Esophagus muscularis mucosa (tissue), 4 donors: ENCODE results near the gene NLRC3. TPM values are rescaled to one million over a fixed set of nuclear protein-coding genes. Genes with fewer than 3 reads are reported as not detected.

Experiments used
- DNase-seq: peaks from one replicate; pipeline ENCODE4 v3.0.0-alpha.2; 2017; ENCODE audit errors: extremely low spot score
- H3K27ac ChIP-seq, 4 donors: fragments of 200-600 bp; sonication (generic); replicated peaks in 1 of 4; 1 replicate in 3 of 4; 2 replicates in 1 of 4; pipeline ENCODE4 v1.5.1; 2016 to 2019; ENCODE audit warnings: mild to moderate bottlenecking in 1 of 4
- H3K27me3 ChIP-seq, 4 donors: fragments of 200-600 bp; sonication (generic); one replicate each; pipeline versions ENCODE4 v1.5.1 to v1.6.0; 2016 to 2019
- H3K36me3 ChIP-seq, 4 donors: fragments of 200-600 bp; sonication (generic); one replicate each; pipeline ENCODE4 v1.5.1; 2016 to 2019
- H3K4me1 ChIP-seq, 4 donors: fragments of 200-600 bp; sonication (generic); one replicate each; pipeline ENCODE4 v1.5.1; 2016 to 2019
- H3K4me3 ChIP-seq, 4 donors: fragments of 200-600 bp; sonication (generic); 1 replicate in 2 of 4; 2 replicates in 2 of 4; pipeline ENCODE4 v1.5.1; 2016 to 2019; ENCODE audit warnings: mild to moderate bottlenecking in 4 of 4, moderate library complexity in 1 of 4
- H3K9me3 ChIP-seq, 4 donors: fragments of 200-600 bp; sonication (generic); 1 replicate in 3 of 4; 2 replicates in 1 of 4; pipeline ENCODE4 v1.5.1; 2016 to 2019
- EP300 ChIP-seq: sonication (generic); formaldehyde crosslinking; IDR thresholded peaks from one replicate; pipeline ENCODE4 v1.6.1; 2017; ENCODE audit warnings: antibody characterized with exemption
- POLR2A ChIP-seq: fragments of 450-650 bp; IDR thresholded peaks from one replicate; pipeline ENCODE4 v1.6.1; 2017; ENCODE audit warnings: antibody characterized with exemption, moderate library complexity, mild to moderate bottlenecking, low read depth
- POLR2AphosphoS5 ChIP-seq, 2 donors: sonication (generic); formaldehyde crosslinking; IDR thresholded peaks; one replicate each; pipeline ENCODE4 v1.6.1; 2017; ENCODE audit warnings: antibody characterized with exemption in 2 of 2
- whole genome bisulfite sequencing: methylation state at CpG from one replicate; pipeline ENCODE4 v1.1.5; 2018; 5-methylcytosine and 5-hydroxymethylcytosine counted together
- intact Hi-C: fragments of 100-400 bp; cut with DNase I; formaldehyde crosslinking; loops from one replicate; pipeline ENCODE4 v1.15.1; 2023
- total RNA-seq, 4 donors: library from RNA; depleted of rRNA; stranded (reverse); fragments of >200 nt; gene quantifications; one replicate each; pipeline versions ENCODE4 v1.1.0 to v1.2.1, GENCODE V29; 2016
- TF ChIP-seq, protein P1 (sequence below), 3 experiments: fragments of 200-600 bp in 2 of 3; fragments of 450-650 bp in 1 of 3; sonication (generic) in 2 of 3; IDR thresholded peaks; one replicate each; pipeline ENCODE4 v1.5.1; 2017 to 2019; ENCODE audit warnings: antibody characterized with exemption in 3 of 3, mild to moderate bottlenecking in 2 of 3, moderate library complexity in 1 of 3

NLRC3 gene
- total RNA-seq, 4 donors from 2014 or later, result 0.57 to 2.5 (median 0.95) TPM

DNA sequence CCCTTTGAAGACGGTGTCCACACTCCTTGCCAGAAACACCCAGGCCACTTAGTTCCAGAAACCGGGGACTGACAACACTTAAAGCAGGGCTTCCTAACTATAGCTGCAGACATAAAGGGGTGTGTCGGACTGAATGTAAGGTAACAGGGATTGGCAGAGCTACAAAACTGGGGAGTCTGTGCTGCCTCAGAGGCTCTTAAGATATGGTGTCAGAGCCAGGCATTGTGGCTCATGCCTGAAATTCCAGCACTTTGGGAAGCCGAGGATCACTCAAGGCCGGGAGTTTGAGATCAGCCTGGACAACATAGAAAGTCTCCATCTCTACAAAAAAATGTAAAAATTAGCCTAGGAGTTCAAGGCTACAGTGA is 14.2 kb upstream of the NLRC3 start:
- TF ChIP-seq, protein P1, sequence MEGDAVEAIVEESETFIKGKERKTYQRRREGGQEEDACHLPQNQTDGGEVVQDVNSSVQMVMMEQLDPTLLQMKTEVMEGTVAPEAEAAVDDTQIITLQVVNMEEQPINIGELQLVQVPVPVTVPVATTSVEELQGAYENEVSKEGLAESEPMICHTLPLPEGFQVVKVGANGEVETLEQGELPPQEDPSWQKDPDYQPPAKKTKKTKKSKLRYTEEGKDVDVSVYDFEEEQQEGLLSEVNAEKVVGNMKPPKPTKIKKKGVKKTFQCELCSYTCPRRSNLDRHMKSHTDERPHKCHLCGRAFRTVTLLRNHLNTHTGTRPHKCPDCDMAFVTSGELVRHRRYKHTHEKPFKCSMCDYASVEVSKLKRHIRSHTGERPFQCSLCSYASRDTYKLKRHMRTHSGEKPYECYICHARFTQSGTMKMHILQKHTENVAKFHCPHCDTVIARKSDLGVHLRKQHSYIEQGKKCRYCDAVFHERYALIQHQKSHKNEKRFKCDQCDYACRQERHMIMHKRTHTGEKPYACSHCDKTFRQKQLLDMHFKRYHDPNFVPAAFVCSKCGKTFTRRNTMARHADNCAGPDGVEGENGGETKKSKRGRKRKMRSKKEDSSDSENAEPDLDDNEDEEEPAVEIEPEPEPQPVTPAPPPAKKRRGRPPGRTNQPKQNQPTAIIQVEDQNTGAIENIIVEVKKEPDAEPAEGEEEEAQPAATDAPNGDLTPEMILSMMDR (IDR thresholded peaks at IDR 0.05), result no peak
- TF ChIP-seq POLR2A (no peak), EP300 (no peak), POLR2AphosphoS5 (IDR thresholded peaks at IDR 0.05) (no peak)
- Histone ChIP-seq H3K27me3 (no peaks in the 10 kb centered on the region), H3K36me3 (peaks cover 3 to 76% (median 34%) of the 10 kb centered on the region in 4 donors), H3K27ac (no peak overlapping the region), H3K4me3 (no peak overlapping the region), H3K9me3 (no peaks in the 10 kb centered on the region), H3K4me1 (no peaks in the 10 kb centered on the region)
- 73% methylated on average over 5 of the region's 5 CpGs for WGBS
- intact Hi-C loops, result no loop called here
- DNase-seq, result no peak

DNA sequence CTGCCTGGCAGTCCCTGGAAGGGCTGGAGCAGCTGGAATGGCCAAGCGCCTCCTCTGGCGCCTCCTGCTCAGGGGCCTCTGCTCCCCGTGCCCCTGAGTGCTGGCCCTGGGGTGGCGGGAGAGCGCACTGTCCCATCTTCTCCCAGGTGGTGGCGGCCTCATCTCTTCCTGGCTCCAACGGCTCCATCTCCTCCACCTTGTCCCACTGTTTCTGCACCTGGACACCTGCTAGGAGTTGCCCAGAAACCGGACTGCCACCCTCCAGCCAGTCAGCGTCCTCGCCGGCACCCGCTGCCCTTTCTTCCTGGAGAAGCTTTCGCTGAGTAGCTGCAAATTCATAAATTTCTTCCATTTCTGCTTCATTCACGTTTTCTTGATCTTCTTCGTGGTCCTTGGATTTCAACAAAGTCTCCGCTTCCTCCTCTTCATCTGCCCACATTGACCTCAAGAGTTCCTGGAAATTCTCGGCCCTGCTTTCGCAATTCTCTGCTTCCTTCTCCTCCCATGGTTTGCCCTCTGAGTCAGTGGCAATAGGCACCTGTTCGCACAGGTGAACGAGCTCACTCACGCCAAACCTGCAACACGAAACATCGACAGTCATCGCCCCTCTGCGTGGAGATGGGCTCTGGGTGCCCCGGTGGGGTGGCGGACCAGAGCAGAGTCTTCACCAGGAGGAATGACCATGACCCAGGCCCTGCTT is 13.7 kb upstream of the NLRC3 start:
- 95% methylated on average over 26 of the region's 27 CpGs for WGBS
- no peak for DNase-seq
- Histone ChIP-seq H3K9me3 (no peaks in the 10 kb centered on the region), H3K27ac (no peak overlapping the region), H3K4me1 (no peaks in the 10 kb centered on the region), H3K4me3 (no peak overlapping the region), H3K36me3 (peaks cover 2 to 74% (median 34%) of the 10 kb centered on the region in 4 donors), H3K27me3 (no peaks in the 10 kb centered on the region)
- no peak for TF ChIP-seq EP300
- no peak for TF ChIP-seq POLR2A
- TF ChIP-seq, protein P1 (IDR thresholded peaks at IDR 0.05), result no peak
- TF ChIP-seq POLR2AphosphoS5 (IDR thresholded peaks at IDR 0.05), result no peak
- intact Hi-C loops, result no loop called here

DNA sequence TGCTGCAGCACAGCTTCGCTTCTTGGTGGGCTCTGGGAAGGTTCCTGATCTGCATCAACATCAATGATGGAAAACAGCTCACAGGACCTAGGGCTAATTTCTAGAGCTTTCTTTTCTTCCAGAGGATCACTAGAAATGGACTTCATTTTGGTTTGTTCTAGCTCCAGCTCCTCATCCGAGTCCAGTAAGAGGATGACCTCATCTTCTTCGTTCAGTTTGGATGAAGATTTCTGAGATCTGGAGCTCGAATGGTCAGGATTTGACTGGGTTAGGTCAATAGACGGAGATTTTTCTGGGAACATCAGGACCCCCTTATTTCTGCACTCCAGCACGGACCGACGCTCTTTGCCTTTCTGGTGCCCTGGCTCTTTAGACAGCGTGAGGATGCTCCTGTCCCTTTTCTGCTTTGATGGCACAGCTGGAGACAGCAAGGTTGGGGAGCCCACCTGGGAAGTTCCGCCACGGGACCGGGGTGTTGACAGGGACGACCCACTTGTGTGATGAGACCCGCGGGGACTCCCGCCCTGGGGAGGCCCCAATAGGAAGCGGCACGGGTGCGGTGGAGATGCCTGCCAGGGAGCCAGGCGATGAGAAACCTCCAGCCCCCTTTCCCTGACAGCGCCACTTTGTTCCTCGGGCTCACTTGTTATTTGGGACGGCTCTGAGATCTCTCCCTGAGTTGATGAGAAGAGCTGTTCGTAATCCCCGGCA is 12.9 kb upstream of the NLRC3 start:
- Histone ChIP-seq H3K36me3 (peaks cover 0 to 67% (median 31%) of the 10 kb centered on the region in 4 donors), H3K4me3 (no peak overlapping the region), H3K27ac (no peak overlapping the region), H3K9me3 (no peaks in the 10 kb centered on the region), H3K4me1 (no peaks in the 10 kb centered on the region), H3K27me3 (no peaks in the 10 kb centered on the region)
- TF ChIP-seq POLR2AphosphoS5 (IDR thresholded peaks at IDR 0.05) (no peak), EP300 (no peak), POLR2A (no peak)
- TF ChIP-seq, protein P1 (IDR thresholded peaks at IDR 0.05), result no peak
- intact Hi-C loops, result no loop called here
- DNase-seq, result no peak
- 93% methylated on average over 25 of the region's 25 CpGs for WGBS

DNA sequence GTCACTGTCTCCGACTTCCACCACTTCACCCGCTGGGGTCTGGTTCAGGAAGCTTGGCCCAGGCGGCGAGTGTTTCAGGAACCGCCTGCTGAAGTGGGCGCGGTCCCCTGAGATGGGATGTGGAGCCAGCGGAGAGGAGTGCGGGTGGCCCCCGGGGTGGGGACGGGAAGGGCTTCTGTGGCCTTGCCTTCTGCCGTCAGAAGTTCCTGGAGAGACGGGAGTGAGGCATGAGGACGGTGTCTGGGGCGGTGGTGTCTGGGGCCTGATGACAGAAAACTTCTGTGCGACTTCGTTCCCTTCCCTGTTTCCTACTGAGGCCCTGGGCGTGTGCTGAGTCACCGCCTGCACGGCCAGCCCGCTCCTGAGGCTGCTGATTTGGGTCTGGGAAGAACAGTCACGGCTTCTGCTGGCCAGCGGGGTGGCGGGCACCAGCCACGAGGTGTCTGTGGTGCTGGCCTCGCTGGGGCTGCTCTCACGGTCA is 12.3 kb upstream of the NLRC3 start:
- H3K4me1 ChIP-seq, result no peaks in the 10 kb centered on the region
- WGBS, result 77% methylated on average over 24 of the region's 27 CpGs
- peaks cover under 1 to 65% (median 32%) of the 10 kb centered on the region in 4 donors for H3K36me3 ChIP-seq
- H3K4me3 ChIP-seq, result no peak overlapping the region
- intact Hi-C loops, result no loop called here
- H3K27ac ChIP-seq, result no peak overlapping the region
- H3K27me3 ChIP-seq, result no peaks in the 10 kb centered on the region
- DNase-seq, result no peak
- TF ChIP-seq EP300 (no peak), POLR2AphosphoS5 (IDR thresholded peaks at IDR 0.05) (no peak), POLR2A (no peak)
- TF ChIP-seq, protein P1 (IDR thresholded peaks at IDR 0.05), result no peak
- no peaks in the 10 kb centered on the region for H3K9me3 ChIP-seq
